Activated T-helper 1 cell treated with anti-CD3 and anti-CD28 coated beads, Interleukin-2, amount 50 U/mL, for 16 hours (primary cell): ENCODE measurements around the gene FBF1.
"Not testable (repeated sequence)": the region's sequence is repeated elsewhere in the genome, so short reads cannot be mapped to it uniquely, and the experiment has no call there.

Source experiments
- DNase-seq, 2 donors: peaks; one replicate each; pipeline ENCODE4 v3.0.0-alpha.2; 2020; ENCODE audit warnings: low read depth in 1 of 2, low spot score in 1 of 2

The FBF1 gene

GRCh38 chr17:75940727-75941441 lies at the start of gene FBF1:
TSS of gene FBF1 (minus strand) at chr17:75941042. CDS start at chr17:75938149, 2,893 bp downstream.
- peak; percentile 72 to 83 for DNase-seq

GRCh38 chr17:75987041-75987440 lies 46.2 kb upstream of the FBF1 start:
- no peak for DNase-seq

GRCh38 chr17:75985986-75986385 lies 45.1 kb upstream of the FBF1 start:
- no peak for DNase-seq

- no peak for DNase-seq
Observed at GRCh38 chr17:75983501-75984181, 42.8 kb upstream of the FBF1 start.

GRCh38 chr17:75981019-75981615 lies 40.3 kb upstream of the FBF1 start:
- no peak for DNase-seq

GRCh38 chr17:75980188-75981018 lies 39.6 kb upstream of the FBF1 start:
- DNase-seq: no peak

GRCh38 chr17:75979705-75980187 lies 38.9 kb upstream of the FBF1 start:
- no peak for DNase-seq

- DNase-seq: peak; percentile 90 to 93
Observed at GRCh38 chr17:75978938-75979704, 38.3 kb upstream of the FBF1 start, which contains the start of the genes ACOX1 and TEN1. TSS of gene ACOX1 (minus strand) at chr17:75979166. CDS start at chr17:75979073, 93 bp downstream. TSS of gene TEN1 (plus strand) at chr17:75979240. CDS start at chr17:75986193, 6,953 bp downstream.

GRCh38 chr17:75976175-75976848 lies 35.5 kb upstream of the FBF1 start:
- no peak for DNase-seq

GRCh38 chr17:75975757-75976174 lies 34.9 kb upstream of the FBF1 start:
- DNase-seq: no peak

GRCh38 chr17:75975187-75975586 lies 34.3 kb upstream of the FBF1 start:
- not testable (repeated sequence) for DNase-seq

GRCh38 chr17:75970626-75971025 lies 29.8 kb upstream of the FBF1 start:
- DNase-seq: no peak

- no peak for DNase-seq
Observed at GRCh38 chr17:75970011-75970523, 29.2 kb upstream of the FBF1 start.

- not testable (repeated sequence) for DNase-seq
Observed at GRCh38 chr17:75969044-75969443, 28.2 kb upstream of the FBF1 start.

- DNase-seq: no peak
Observed at GRCh38 chr17:75965468-75965867, 24.6 kb upstream of the FBF1 start.

GRCh38 chr17:75959839-75960511 lies 19.1 kb upstream of the FBF1 start:
- no peak for DNase-seq

GRCh38 chr17:75959051-75959838 lies 18.4 kb upstream of the FBF1 start:
- no peak for DNase-seq
